HEK293 (cell line): Measurements from ENCODE around the gene PPHLN1.

Source experiments
- CTCF ChIA-PET: fragments of 350-600 bp; formaldehyde crosslinking; extraction: SDS; loops from one replicate; lab custom pipeline; 2021; ENCODE audit warnings: antibody characterized with exemption; lab: Yijun Ruan, JAX
- POLR2A ChIA-PET: fragments of 300-600 bp; formaldehyde crosslinking; extraction: SDS; loops from one replicate; lab custom pipeline; 2020; ENCODE audit warnings: antibody characterized with exemption, inconsistent platforms; lab: Yijun Ruan, JAX
- H3K27ac ChIP-seq: fragments of 200-500 bp; sonication (Bioruptor generic); 2 replicates; pipeline ENCODE4 v1.5.1; 2014; ENCODE audit warnings: low read depth, low read length, control low read depth, inconsistent platforms; ENCODE audit errors: extremely low read depth
- H3K36me3 ChIP-seq, 2 experiments: fragments of 200-500 bp in 1 of 2; sonication (Bioruptor generic) in 1 of 2; 1 replicate in 1 of 2; 2 replicates in 1 of 2; pipeline ENCODE4 v1.5.1; 2014 to 2017; ENCODE audit warnings: inconsistent platforms in 2 of 2, low read length in 2 of 2; ENCODE audit not compliant: control insufficient read depth in 2 of 2, insufficient read depth in 1 of 2
- H3K4me1 ChIP-seq: fragments of 200-500 bp; sonication (Bioruptor generic); 2 replicates; pipeline ENCODE4 v1.5.1; 2014; ENCODE audit warnings: mild to moderate bottlenecking, low read length, inconsistent platforms; ENCODE audit not compliant: control insufficient read depth, insufficient read depth
- H3K4me3 ChIP-seq: 2 replicates; pipeline ENCODE4 v1.5.1; 2011; ENCODE audit warnings: low read depth, mild to moderate bottlenecking, control low read depth, low read length, moderate library complexity
- H3K9me3 ChIP-seq: fragments of 200-500 bp; sonication (Bioruptor generic); 2 replicates; pipeline ENCODE4 v1.5.1; 2014; ENCODE audit warnings: low read depth, low read length, inconsistent platforms; ENCODE audit not compliant: control insufficient read depth, insufficient read depth
- FEZF1 ChIP-seq: fragments of 450-650 bp; formaldehyde crosslinking; IDR thresholded peaks from 2 replicates; pipeline ENCODE4 v1.5.1; 2016; ENCODE audit warnings: missing biosample characterization, missing genetic modification characterization
- GLI2 ChIP-seq: fragments of 450-650 bp; formaldehyde crosslinking; IDR thresholded peaks from 2 replicates; pipeline ENCODE4; 2017; ENCODE audit warnings: missing biosample characterization, missing genetic modification characterization, low read depth, borderline replicate concordance
- GLIS1 ChIP-seq: fragments of 450-650 bp; formaldehyde crosslinking; IDR thresholded peaks from 2 replicates; pipeline ENCODE4 v1.5.1; 2016; ENCODE audit warnings: missing biosample characterization, missing genetic modification characterization
- MZF1 ChIP-seq: fragments of 450-650 bp; formaldehyde crosslinking; IDR thresholded peaks from 2 replicates; pipeline ENCODE4 v1.5.1; 2017; ENCODE audit warnings: missing biosample characterization, missing genetic modification characterization, borderline replicate concordance
- OSR2 ChIP-seq: fragments of 450-650 bp; formaldehyde crosslinking; IDR thresholded peaks from 2 replicates; pipeline ENCODE4 v1.5.1; 2016; ENCODE audit warnings: missing biosample characterization, missing genetic modification characterization
- PRDM6 ChIP-seq: fragments of 450-650 bp; formaldehyde crosslinking; IDR thresholded peaks from 2 replicates; pipeline ENCODE4 v1.5.1; 2017; ENCODE audit warnings: missing biosample characterization, missing genetic modification characterization
- SP7 ChIP-seq: fragments of 450-650 bp; formaldehyde crosslinking; IDR thresholded peaks from 2 replicates; pipeline ENCODE4 v1.5.1; 2016; ENCODE audit warnings: missing biosample characterization, missing genetic modification characterization
- TCF7L2 ChIP-seq: IDR thresholded peaks from 2 replicates; pipeline ENCODE4 v1.6.1; 2011; ENCODE audit warnings: low read depth, mild to moderate bottlenecking, inconsistent platforms, low read length, moderate library complexity, borderline replicate concordance
- TRIM28 ChIP-seq: IDR thresholded peaks from 2 replicates; pipeline ENCODE4 v1.6.1; 2011; ENCODE audit warnings: low read length, control low read depth, borderline replicate concordance
- ZBTB1 ChIP-seq: fragments of 450-650 bp; formaldehyde crosslinking; IDR thresholded peaks from 2 replicates; pipeline ENCODE4 v1.5.1; 2016; ENCODE audit warnings: missing biosample characterization, missing genetic modification characterization
- ZBTB21 ChIP-seq: fragments of 450-650 bp; formaldehyde crosslinking; IDR thresholded peaks from 2 replicates; pipeline ENCODE4 v1.5.1; 2017; ENCODE audit warnings: missing biosample characterization, missing genetic modification characterization
- ZFP69B ChIP-seq: fragments of 450-650 bp; formaldehyde crosslinking; IDR thresholded peaks from 2 replicates; pipeline ENCODE4 v1.5.1; 2016; ENCODE audit warnings: missing biosample characterization, missing genetic modification characterization
- ZIC2 ChIP-seq: fragments of 450-650 bp; formaldehyde crosslinking; IDR thresholded peaks from 2 replicates; pipeline ENCODE4 v1.5.1; 2016; ENCODE audit warnings: missing biosample characterization, missing genetic modification characterization
- ZNF112 ChIP-seq: fragments of 450-650 bp; formaldehyde crosslinking; IDR thresholded peaks from 2 replicates; pipeline ENCODE4 v1.5.0; 2017; ENCODE audit warnings: missing biosample characterization, missing genetic modification characterization
- ZNF132 ChIP-seq: fragments of 450-650 bp; formaldehyde crosslinking; IDR thresholded peaks from 2 replicates; pipeline ENCODE4 v1.5.1; 2017; ENCODE audit warnings: missing biosample characterization, missing genetic modification characterization, borderline replicate concordance
- ZNF133 ChIP-seq: fragments of 450-650 bp; formaldehyde crosslinking; IDR thresholded peaks from 2 replicates; pipeline ENCODE4 v1.5.1; 2016; ENCODE audit warnings: missing biosample characterization, missing genetic modification characterization
- ZNF394 ChIP-seq: fragments of 450-650 bp; formaldehyde crosslinking; IDR thresholded peaks from 2 replicates; pipeline ENCODE4 v1.5.1; 2016; ENCODE audit warnings: missing biosample characterization, missing genetic modification characterization, mild to moderate bottlenecking, moderate library complexity, borderline replicate concordance
- ZNF426 ChIP-seq: fragments of 450-650 bp; formaldehyde crosslinking; IDR thresholded peaks from 2 replicates; pipeline ENCODE4 v1.5.1; 2017; ENCODE audit warnings: missing biosample characterization, missing genetic modification characterization, mild to moderate bottlenecking, inconsistent platforms, moderate library complexity
- ZNF510 ChIP-seq: fragments of 450-650 bp; formaldehyde crosslinking; IDR thresholded peaks from 2 replicates; pipeline ENCODE4 v1.5.1; 2018; ENCODE audit warnings: mild to moderate bottlenecking, missing genetic modification characterization, missing biosample characterization; ENCODE audit not compliant: insufficient replicate concordance
- ZNF548 ChIP-seq: fragments of 450-650 bp; formaldehyde crosslinking; IDR thresholded peaks from 2 replicates; pipeline ENCODE4 v1.5.1; 2016; ENCODE audit warnings: missing biosample characterization, missing genetic modification characterization
- ZNF571 ChIP-seq: fragments of 450-650 bp; formaldehyde crosslinking; IDR thresholded peaks from 2 replicates; pipeline ENCODE4 v1.5.0; 2017; ENCODE audit warnings: missing biosample characterization, missing genetic modification characterization
- ZNF585B ChIP-seq: fragments of 450-650 bp; formaldehyde crosslinking; IDR thresholded peaks from 2 replicates; pipeline ENCODE4 v1.5.1; 2016; ENCODE audit warnings: missing biosample characterization, missing genetic modification characterization
- ZNF658 ChIP-seq: fragments of 450-650 bp; formaldehyde crosslinking; IDR thresholded peaks from 2 replicates; pipeline ENCODE4; 2016; ENCODE audit warnings: missing biosample characterization, missing genetic modification characterization
- ZNF707 ChIP-seq: fragments of 450-650 bp; formaldehyde crosslinking; IDR thresholded peaks from 2 replicates; pipeline ENCODE4 v1.5.1; 2016; ENCODE audit warnings: missing biosample characterization, missing genetic modification characterization
- ZNF76 ChIP-seq: fragments of 450-650 bp; formaldehyde crosslinking; IDR thresholded peaks from 2 replicates; pipeline ENCODE4; 2016; ENCODE audit warnings: low read depth, missing biosample characterization, missing genetic modification characterization, borderline replicate concordance
- ZNF785 ChIP-seq: fragments of 450-650 bp; formaldehyde crosslinking; IDR thresholded peaks from 2 replicates; pipeline ENCODE4 v1.5.1; 2016; ENCODE audit warnings: missing biosample characterization, missing genetic modification characterization
- ZNF837 ChIP-seq: fragments of 450-650 bp; formaldehyde crosslinking; IDR thresholded peaks from 2 replicates; pipeline ENCODE4 v1.5.1; 2016; ENCODE audit warnings: missing biosample characterization, missing genetic modification characterization
- ZSCAN16 ChIP-seq: fragments of 450-650 bp; formaldehyde crosslinking; IDR thresholded peaks from 2 replicates; pipeline ENCODE4 v1.5.1; 2016; ENCODE audit warnings: missing biosample characterization, missing genetic modification characterization
- ZSCAN18 ChIP-seq: fragments of 450-650 bp; formaldehyde crosslinking; IDR thresholded peaks from 2 replicates; pipeline ENCODE4 v1.5.1; 2016; ENCODE audit warnings: missing biosample characterization, missing genetic modification characterization
- ZSCAN23 ChIP-seq: fragments of 450-650 bp; formaldehyde crosslinking; IDR thresholded peaks from 2 replicates; pipeline ENCODE4 v1.5.1; 2016; ENCODE audit warnings: missing biosample characterization, missing genetic modification characterization
- ZSCAN30 ChIP-seq: fragments of 450-650 bp; IDR thresholded peaks from 2 replicates; pipeline ENCODE4 v1.5.1; 2018; ENCODE audit warnings: missing biosample characterization, mild to moderate bottlenecking, missing genetic modification characterization, moderate library complexity

PPHLN1 gene

GRCh38 chr12:42473130-42473529, 147.2 kb downstream of the PPHLN1 start (continued):
- TF ChIP-seq PRDM6 (peak; percentile 63), SP7 (tag by site-specific recombination) (peak; percentile 25; the same call in 1 of the 2 replicates), ZNF707 (tag by site-specific recombination) (no peak)
- TF ChIP-seq, all 188 proteins: peak for 8

- CTCF ChIA-PET: no interaction called here
- Histone ChIP-seq H3K9me3 (no peaks in the 10 kb centered on the region), H3K4me1 (peaks cover 12% of the 10 kb centered on the region), H3K36me3 (peaks cover 0 to 18% of the 10 kb centered on the region in 2 experiments; a peak in 2 of 3 replicates), H3K4me3 (no peak overlapping the region), H3K27ac (no peak overlapping the region)
- POLR2A ChIA-PET: interaction anchor here (0.7 kb wide), 1 partner anchor 573 kb away, joined by 5 read pairs; no protein-coding TSS in a partner anchor
- TF ChIP-seq ZNF132 (tag by site-specific recombination) (no peak), ZSCAN16 (tag by site-specific recombination) (no peak), ZBTB1 (tag by site-specific recombination) (0 out of 2 replicates have a peak, but pooled peaks have one; percentile 4), GLIS1 (tag by site-specific recombination) (no peak)
Measured at GRCh38 chr12:42473561-42473960, 147.6 kb downstream of the PPHLN1 start.

GRCh38 chr12:42474391-42474790, 148.4 kb downstream of the PPHLN1 start:
- ChIA-PET CTCF (no interaction called here), POLR2A (interaction anchor here (0.7 kb wide), 1 partner anchor 572 kb away, joined by 5 read pairs; no protein-coding TSS in a partner anchor)
- peaks cover 12% of the 10 kb centered on the region for H3K4me1 ChIP-seq
- H3K27ac ChIP-seq: no peak overlapping the region
- no peak overlapping the region for H3K4me3 ChIP-seq
- H3K9me3 ChIP-seq: no peaks in the 10 kb centered on the region
- peaks cover 0 to 9% of the 10 kb centered on the region in 2 experiments; a peak in 2 of 3 replicates for H3K36me3 ChIP-seq
- TF ChIP-seq ZSCAN23 (tag by site-specific recombination): no peak
- TF ChIP-seq ZNF548 (tag by site-specific recombination): no peak
- TF ChIP-seq ZFP69B (tag by site-specific recombination): no peak
- no peak for TF ChIP-seq MZF1 (tag by site-specific recombination)
- TF ChIP-seq PRDM6: peak; percentile 71
- no peak for TF ChIP-seq TCF7L2
- TF ChIP-seq ZSCAN18: no peak
- TF ChIP-seq ZNF785: no peak
- TF ChIP-seq FEZF1 (tag by site-specific recombination): 0 out of 2 replicates have a peak, but pooled peaks have one; percentile 4
- TF ChIP-seq ZNF133: no peak
- no peak for TF ChIP-seq ZIC2
- no peak for TF ChIP-seq ZNF510 (tag by site-specific recombination)
- no peak for TF ChIP-seq ZNF394
- TF ChIP-seq ZSCAN30 (tag by site-specific recombination): 0 out of 2 replicates have a peak, but pooled peaks have one; percentile 28
- TF ChIP-seq TRIM28: no peak
- no peak for TF ChIP-seq ZNF112 (tag by site-specific recombination)
- TF ChIP-seq GLI2 (tag by site-specific recombination): no peak
- TF ChIP-seq ZNF426: no peak
- no peak for TF ChIP-seq ZNF658 (tag by site-specific recombination)
- no peak for TF ChIP-seq ZBTB21 (tag by site-specific recombination)
- no peak for TF ChIP-seq ZNF837 (tag by site-specific recombination)
- TF ChIP-seq ZNF585B (tag by site-specific recombination): no peak
- TF ChIP-seq OSR2: peak; percentile 52; the same call in 1 of the 2 replicates
- no peak for TF ChIP-seq ZNF76 (tag by site-specific recombination)
- no peak for TF ChIP-seq ZNF571 (tag by site-specific recombination)
